ENCODE data around the gene RBMXL3. TPM values are rescaled to one million over a fixed set of nuclear protein-coding genes. Genes with fewer than 3 reads are reported as not detected.

RBMXL3 gene
- total and polyA plus RNA-seq, 10 of the 15 experiments (the other 5 are each of a cell fraction or from before 2014, with no cell fraction given): not detected

DNA sequence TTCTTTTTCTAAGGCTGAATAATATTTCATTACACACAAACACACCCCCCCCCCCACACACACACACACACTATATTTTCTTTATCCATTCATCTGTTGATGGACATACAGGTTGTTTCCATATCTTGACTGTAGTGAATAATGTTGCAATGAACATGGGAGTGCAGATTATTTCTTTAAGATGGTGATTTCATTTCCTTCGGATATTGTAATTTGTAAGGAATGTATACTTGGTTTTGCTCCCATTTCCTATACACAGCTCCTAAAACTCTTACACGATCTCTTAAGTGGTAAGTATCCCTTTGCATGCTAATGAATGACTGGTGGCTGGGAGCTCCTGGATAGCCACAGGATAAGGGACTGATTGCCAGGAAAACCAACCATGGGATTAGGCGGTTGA is 14.7 kb upstream of the RBMXL3 start:
- FAIRE-seq: no peak
- WGBS (ENCODE audit: insufficient coverage, insufficient replicate concordance, low lambda C conversion rate, missing lambda C conversion rate): 28% methylated on average over 3 of the region's 3 CpGs
- no peak for DNase-seq (ENCODE audit: low read depth, low spot score)
- ChIA-PET SMC1A (ENCODE audit: uncharacterized antibody, unreplicated experiment) (no interaction called here), RAD21 (ENCODE audit: unreplicated experiment) (no interaction called here), CTCF (interaction anchor here (0.6 kb wide), 1 partner anchor 87 kb away, joined by 3 read pairs; no protein-coding TSS in a partner anchor), POLR2A (no interaction called here)
- Histone ChIP-seq H2AFZ (ENCODE audit: control insufficient read depth, low read depth, low read length) (no peak overlapping the region), H3K4me1 (ENCODE audit: control insufficient read depth, insufficient read depth, low read length) (no peaks in the 10 kb centered on the region), H4K20me1 (ENCODE audit: control insufficient read depth, insufficient read depth) (no peaks in the 10 kb centered on the region), H3K79me2 (ENCODE audit: control insufficient read depth, insufficient read depth, low read length) (no peaks in the 10 kb centered on the region), H3K27ac (ENCODE audit: control insufficient read depth, insufficient read depth) (no peak overlapping the region), H3K4me2 (ENCODE audit: control insufficient read depth, insufficient read depth) (no peak overlapping the region), H3K4me3 (no peak overlapping the region), H3K9me3 (replicated peaks; ENCODE audit: control insufficient read depth, insufficient read depth, low read length) (no peaks in the 10 kb centered on the region), H3K27me3 (replicated peaks in 1 of 2; ENCODE audit: control insufficient read depth in 2 of 2, insufficient read depth in 2 of 2, low read length in 1 of 2) (no peaks in the 10 kb centered on the region), H3K36me3 (ENCODE audit: control insufficient read depth in 2 of 2, insufficient read depth in 2 of 2, low read length in 1 of 2) (no peaks in the 10 kb centered on the region), H3K9ac (ENCODE audit: control insufficient read depth, insufficient read depth, low read length) (no peak overlapping the region)
- TF ChIP-seq, protein P1, sequence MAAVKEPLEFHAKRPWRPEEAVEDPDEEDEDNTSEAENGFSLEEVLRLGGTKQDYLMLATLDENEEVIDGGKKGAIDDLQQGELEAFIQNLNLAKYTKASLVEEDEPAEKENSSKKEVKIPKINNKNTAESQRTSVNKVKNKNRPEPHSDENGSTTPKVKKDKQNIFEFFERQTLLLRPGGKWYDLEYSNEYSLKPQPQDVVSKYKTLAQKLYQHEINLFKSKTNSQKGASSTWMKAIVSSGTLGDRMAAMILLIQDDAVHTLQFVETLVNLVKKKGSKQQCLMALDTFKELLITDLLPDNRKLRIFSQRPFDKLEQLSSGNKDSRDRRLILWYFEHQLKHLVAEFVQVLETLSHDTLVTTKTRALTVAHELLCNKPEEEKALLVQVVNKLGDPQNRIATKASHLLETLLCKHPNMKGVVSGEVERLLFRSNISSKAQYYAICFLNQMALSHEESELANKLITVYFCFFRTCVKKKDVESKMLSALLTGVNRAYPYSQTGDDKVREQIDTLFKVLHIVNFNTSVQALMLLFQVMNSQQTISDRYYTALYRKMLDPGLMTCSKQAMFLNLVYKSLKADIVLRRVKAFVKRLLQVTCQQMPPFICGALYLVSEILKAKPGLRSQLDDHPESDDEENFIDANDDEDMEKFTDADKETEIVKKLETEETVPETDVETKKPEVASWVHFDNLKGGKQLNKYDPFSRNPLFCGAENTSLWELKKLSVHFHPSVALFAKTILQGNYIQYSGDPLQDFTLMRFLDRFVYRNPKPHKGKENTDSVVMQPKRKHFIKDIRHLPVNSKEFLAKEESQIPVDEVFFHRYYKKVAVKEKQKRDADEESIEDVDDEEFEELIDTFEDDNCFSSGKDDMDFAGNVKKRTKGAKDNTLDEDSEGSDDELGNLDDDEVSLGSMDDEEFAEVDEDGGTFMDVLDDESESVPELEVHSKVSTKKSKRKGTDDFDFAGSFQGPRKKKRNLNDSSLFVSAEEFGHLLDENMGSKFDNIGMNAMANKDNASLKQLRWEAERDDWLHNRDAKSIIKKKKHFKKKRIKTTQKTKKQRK (IDR thresholded peaks at IDR 0.05; ENCODE audit: low read depth, low read length): no peak
- TF ChIP-seq RUNX3 (IDR thresholded peaks at IDR 0.05; ENCODE audit: low read length): no peak
- TF ChIP-seq TARDBP (IDR thresholded peaks at IDR 0.05; ENCODE audit: borderline replicate concordance): no peak
- ATAC-seq: no peak
- intact Hi-C loops (cut with micrococcal nuclease; ENCODE audit: unreplicated experiment): no loop called here
- in situ Hi-C loops (cut with MboI): no loop called here
- BruUV-seq (replicated peaks): no TSS peak

DNA sequence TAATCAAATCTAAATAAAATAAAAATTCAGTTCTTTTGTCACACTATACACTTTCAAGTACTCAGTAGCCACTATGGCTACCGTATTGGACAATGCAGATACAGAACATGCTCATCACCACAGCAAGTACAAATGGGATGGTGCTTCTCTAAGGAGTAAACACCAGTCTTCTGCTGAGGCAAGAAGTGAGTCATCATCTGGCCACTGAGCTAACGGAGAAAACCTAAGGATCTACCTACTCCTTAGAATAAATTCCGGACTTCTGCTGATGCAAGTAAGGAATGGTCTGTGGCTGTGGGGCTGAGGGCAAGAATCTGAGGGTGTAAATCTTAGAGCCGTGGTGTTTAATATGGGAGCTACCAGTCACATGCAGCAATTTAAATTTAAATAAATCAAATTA is 11.3 kb upstream of the RBMXL3 start:
- Histone ChIP-seq H3K79me2 (ENCODE audit: control insufficient read depth, insufficient read depth, low read length) (no peaks in the 10 kb centered on the region), H3K27me3 (replicated peaks in 1 of 2; ENCODE audit: control insufficient read depth in 2 of 2, insufficient read depth in 2 of 2, low read length in 1 of 2) (no peaks in the 10 kb centered on the region), H3K4me1 (ENCODE audit: control insufficient read depth, insufficient read depth, low read length) (no peaks in the 10 kb centered on the region), H3K9me3 (replicated peaks; ENCODE audit: control insufficient read depth, insufficient read depth, low read length) (no peaks in the 10 kb centered on the region), H3K4me3 (no peak overlapping the region), H4K20me1 (ENCODE audit: control insufficient read depth, insufficient read depth) (no peaks in the 10 kb centered on the region), H3K27ac (ENCODE audit: control insufficient read depth, insufficient read depth) (no peak overlapping the region), H3K9ac (ENCODE audit: control insufficient read depth, insufficient read depth, low read length) (no peak overlapping the region), H3K36me3 (ENCODE audit: control insufficient read depth in 2 of 2, insufficient read depth in 2 of 2, low read length in 1 of 2) (no peaks in the 10 kb centered on the region), H3K4me2 (ENCODE audit: control insufficient read depth, insufficient read depth) (no peak overlapping the region), H2AFZ (ENCODE audit: control insufficient read depth, low read depth, low read length) (no peak overlapping the region)
- ChIA-PET POLR2A (no interaction called here), SMC1A (ENCODE audit: uncharacterized antibody, unreplicated experiment) (no interaction called here), CTCF (no interaction called here), RAD21 (ENCODE audit: unreplicated experiment) (no interaction called here)
- in situ Hi-C loops (cut with MboI) (no loop called here), intact Hi-C loops (cut with micrococcal nuclease; ENCODE audit: unreplicated experiment) (no loop called here)
- ATAC-seq: no peak
- WGBS (ENCODE audit: insufficient coverage, insufficient replicate concordance, low lambda C conversion rate, missing lambda C conversion rate): 22% methylated on average over 4 of the region's 4 CpGs
- FAIRE-seq: no peak
- no TSS peak for BruUV-seq (replicated peaks)
- no peak for DNase-seq (ENCODE audit: low read depth, low spot score)
- TF ChIP-seq STAT1 (conservative IDR thresholded peaks at IDR 0.05): no peak
- TF ChIP-seq SMAD5 (IDR thresholded peaks at IDR 0.05; ENCODE audit: low read depth): no peak
- TF ChIP-seq, protein P2, sequence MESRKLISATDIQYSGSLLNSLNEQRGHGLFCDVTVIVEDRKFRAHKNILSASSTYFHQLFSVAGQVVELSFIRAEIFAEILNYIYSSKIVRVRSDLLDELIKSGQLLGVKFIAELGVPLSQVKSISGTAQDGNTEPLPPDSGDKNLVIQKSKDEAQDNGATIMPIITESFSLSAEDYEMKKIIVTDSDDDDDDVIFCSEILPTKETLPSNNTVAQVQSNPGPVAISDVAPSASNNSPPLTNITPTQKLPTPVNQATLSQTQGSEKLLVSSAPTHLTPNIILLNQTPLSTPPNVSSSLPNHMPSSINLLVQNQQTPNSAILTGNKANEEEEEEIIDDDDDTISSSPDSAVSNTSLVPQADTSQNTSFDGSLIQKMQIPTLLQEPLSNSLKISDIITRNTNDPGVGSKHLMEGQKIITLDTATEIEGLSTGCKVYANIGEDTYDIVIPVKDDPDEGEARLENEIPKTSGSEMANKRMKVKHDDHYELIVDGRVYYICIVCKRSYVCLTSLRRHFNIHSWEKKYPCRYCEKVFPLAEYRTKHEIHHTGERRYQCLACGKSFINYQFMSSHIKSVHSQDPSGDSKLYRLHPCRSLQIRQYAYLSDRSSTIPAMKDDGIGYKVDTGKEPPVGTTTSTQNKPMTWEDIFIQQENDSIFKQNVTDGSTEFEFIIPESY (IDR thresholded peaks at IDR 0.05): no peak
- TF ChIP-seq SMARCA5 (IDR thresholded peaks at IDR 0.05): no peak
- no peak for TF ChIP-seq EP300 (IDR thresholded peaks at IDR 0.05; ENCODE audit: borderline replicate concordance in 1 of 2, control insufficient read depth in 1 of 2, low read depth in 2 of 2, low read length in 2 of 2)
- TF ChIP-seq, protein P3, sequence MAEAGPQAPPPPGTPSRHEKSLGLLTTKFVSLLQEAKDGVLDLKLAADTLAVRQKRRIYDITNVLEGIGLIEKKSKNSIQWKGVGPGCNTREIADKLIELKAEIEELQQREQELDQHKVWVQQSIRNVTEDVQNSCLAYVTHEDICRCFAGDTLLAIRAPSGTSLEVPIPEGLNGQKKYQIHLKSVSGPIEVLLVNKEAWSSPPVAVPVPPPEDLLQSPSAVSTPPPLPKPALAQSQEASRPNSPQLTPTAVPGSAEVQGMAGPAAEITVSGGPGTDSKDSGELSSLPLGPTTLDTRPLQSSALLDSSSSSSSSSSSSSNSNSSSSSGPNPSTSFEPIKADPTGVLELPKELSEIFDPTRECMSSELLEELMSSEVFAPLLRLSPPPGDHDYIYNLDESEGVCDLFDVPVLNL (IDR thresholded peaks at IDR 0.05; ENCODE audit: low read depth, low read length): no peak
- TF ChIP-seq, protein P4, sequence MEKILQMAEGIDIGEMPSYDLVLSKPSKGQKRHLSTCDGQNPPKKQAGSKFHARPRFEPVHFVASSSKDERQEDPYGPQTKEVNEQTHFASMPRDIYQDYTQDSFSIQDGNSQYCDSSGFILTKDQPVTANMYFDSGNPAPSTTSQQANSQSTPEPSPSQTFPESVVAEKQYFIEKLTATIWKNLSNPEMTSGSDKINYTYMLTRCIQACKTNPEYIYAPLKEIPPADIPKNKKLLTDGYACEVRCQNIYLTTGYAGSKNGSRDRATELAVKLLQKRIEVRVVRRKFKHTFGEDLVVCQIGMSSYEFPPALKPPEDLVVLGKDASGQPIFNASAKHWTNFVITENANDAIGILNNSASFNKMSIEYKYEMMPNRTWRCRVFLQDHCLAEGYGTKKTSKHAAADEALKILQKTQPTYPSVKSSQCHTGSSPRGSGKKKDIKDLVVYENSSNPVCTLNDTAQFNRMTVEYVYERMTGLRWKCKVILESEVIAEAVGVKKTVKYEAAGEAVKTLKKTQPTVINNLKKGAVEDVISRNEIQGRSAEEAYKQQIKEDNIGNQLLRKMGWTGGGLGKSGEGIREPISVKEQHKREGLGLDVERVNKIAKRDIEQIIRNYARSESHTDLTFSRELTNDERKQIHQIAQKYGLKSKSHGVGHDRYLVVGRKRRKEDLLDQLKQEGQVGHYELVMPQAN (conservative IDR thresholded peaks at IDR 0.05): no peak

Data from GM12878 (cell line).